ENCODE data around the gene SMYD3. TPM values are rescaled to one million over a fixed set of nuclear protein-coding genes. Genes with fewer than 3 reads are reported as not detected.

Gene SMYD3
- total RNA-seq, 1 donor from 2014 or later, result 23.8 TPM

DNA sequence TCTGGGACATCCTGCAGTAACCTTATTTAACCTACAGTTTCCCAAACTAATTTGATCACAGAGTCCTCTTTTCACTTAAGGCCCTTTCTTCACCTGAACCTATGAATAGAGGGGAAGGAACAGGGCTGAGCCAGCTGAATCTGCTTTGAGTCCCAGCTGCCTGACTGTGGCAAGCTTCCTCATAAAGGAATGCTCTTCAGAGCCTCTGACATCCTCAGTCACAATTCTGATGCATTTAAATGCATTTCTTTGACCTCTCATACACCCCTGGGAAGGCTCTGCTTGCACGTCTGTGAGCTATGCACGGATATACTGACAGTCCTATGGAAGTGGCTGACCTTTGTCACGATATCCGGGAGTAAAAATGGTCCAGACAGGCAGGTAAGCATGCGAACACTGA lies 673.1 kb downstream of the SMYD3 start:
- DNase-seq (ENCODE audit: low read depth), result no peak
- no peak for TF ChIP-seq CTCF (conservative IDR thresholded peaks at IDR 0.05; ENCODE audit: low read depth, low read length)
- no peak overlapping the region for H3K4me3 ChIP-seq (ENCODE audit: low read depth, low read length)

DNA sequence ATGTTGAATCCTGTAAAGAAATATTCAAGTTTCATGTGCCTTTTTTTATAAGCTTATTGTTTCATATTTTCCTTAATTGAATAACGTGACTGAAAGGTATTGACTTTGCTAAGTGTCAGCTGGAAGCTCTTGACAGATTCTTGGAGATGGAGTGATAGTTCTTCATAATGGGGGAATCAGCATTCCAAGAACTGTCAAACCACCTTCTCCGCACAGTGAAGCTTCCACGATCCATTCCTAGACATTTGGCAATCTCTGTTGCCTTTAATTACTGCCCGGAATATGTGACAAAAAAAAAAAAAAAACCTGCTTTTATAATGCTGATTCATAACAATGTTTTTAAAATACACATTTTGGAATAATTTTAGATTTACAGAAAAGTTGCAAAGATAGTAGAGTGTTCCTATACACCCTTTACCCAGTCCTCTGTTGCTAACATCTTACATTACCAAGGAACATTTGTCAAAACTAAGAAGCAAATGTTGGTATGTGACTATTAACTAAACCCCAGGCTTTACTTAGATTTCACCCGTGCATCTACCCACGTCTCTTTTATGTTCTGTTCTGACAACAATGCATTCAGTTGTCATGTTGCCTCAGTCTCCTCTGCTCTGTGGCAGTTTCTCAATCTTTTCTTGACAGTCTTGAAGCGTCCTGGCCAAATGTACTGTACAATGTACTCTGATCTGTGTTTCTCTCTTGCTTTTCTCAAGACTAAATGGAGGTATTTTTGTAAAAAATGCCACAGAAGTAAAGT lies 674.1 kb downstream of the SMYD3 start:
- no peak for DNase-seq (ENCODE audit: low read depth)
- no peak for TF ChIP-seq CTCF (conservative IDR thresholded peaks at IDR 0.05; ENCODE audit: low read depth, low read length)
- no peak overlapping the region for H3K4me3 ChIP-seq (ENCODE audit: low read depth, low read length)

DNA sequence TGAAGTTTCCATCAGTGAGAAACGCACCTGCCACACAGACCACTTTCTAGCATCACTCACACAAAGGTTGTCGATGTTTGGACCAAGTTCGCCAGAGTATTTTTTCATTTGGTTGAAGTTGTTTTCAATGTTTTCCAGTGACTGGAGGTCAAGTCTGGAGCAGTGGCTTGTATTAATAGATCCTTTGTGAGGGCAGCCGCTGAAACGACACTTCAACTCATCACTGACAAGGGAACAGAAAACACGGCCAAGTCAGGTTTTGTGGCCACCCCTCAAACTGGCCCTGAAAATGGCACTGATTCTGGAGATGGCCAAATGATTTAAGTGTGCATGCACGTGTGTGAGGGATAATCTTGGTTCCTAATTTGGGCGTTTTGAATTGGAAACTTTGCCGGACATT lies 675.6 kb downstream of the SMYD3 start:
- no peak for DNase-seq (ENCODE audit: low read depth)
- H3K4me3 ChIP-seq (ENCODE audit: low read depth, low read length), result no peak overlapping the region
- TF ChIP-seq CTCF (conservative IDR thresholded peaks at IDR 0.05; ENCODE audit: low read depth, low read length), result no peak

DNA sequence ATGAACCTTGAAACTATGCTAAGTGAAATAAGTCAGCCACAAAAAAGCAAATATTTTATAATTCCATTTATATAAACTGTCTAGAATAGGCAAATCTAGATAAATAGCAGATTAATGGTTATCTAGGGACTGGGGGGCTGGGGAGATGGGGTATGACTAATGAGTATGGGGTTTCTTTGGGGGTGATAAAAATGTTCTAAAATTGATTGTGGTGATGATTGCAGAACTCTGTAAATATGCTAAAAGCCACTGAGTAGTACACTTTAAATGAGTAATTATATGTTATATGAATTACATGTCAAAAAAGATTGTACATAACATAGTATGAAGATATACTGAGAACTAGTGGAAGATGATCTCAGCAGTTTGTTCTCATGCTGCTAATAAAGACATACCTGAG lies 677.3 kb downstream of the SMYD3 start:
- DNase-seq (ENCODE audit: low read depth), result no peak
- no peak overlapping the region for H3K4me3 ChIP-seq (ENCODE audit: low read depth, low read length)
- no peak for TF ChIP-seq CTCF (conservative IDR thresholded peaks at IDR 0.05; ENCODE audit: low read depth, low read length)

GRCh38 chr1:245829194-245829593 lies 677.9 kb downstream of the SMYD3 start:
- no peak for TF ChIP-seq CTCF (conservative IDR thresholded peaks at IDR 0.05; ENCODE audit: low read depth, low read length)

GRCh38 chr1:245827301-245827700 lies 679.8 kb downstream of the SMYD3 start:
- H3K4me3 ChIP-seq (ENCODE audit: low read depth, low read length), result no peak overlapping the region
- no peak for DNase-seq (ENCODE audit: low read depth)
- TF ChIP-seq CTCF (conservative IDR thresholded peaks at IDR 0.05; ENCODE audit: low read depth, low read length), result no peak

More at GRCh38 chr1:245829194-245829593, 677.9 kb downstream of the SMYD3 start:
- no peak overlapping the region for H3K4me3 ChIP-seq (ENCODE audit: low read depth, low read length)
- no peak for DNase-seq (ENCODE audit: low read depth)
